Left lobe of liver (tissue), 2 donors: ENCODE data around the gene PLB1. TPM values are rescaled to one million over a fixed set of nuclear protein-coding genes. Genes with fewer than 3 reads are reported as not detected.
"Not testable (repeated sequence)": the region's sequence is repeated elsewhere in the genome, so short reads cannot be mapped to it uniquely, and the experiment has no call there.

Experiments
- ATAC-seq: fragments of 200-7000 bp; cut with Tn5 transposase; one replicate; pipeline ENCODE4 v1.9.1; 2020; ENCODE audit warnings: mild to moderate bottlenecking, moderate library complexity
- DNase-seq: peaks from one replicate; pipeline ENCODE4 v3.0.0-alpha.2; 2020; ENCODE audit warnings: low spot score
- total RNA-seq: library from RNA; stranded (reverse); gene quantifications from one replicate; pipeline ENCODE4 v1.2.1, GENCODE V29; 2021
- donor health status: DM: no; HTN: no; CAD: no; lungs with moderate emphysema.
- donor health status: DM: no; HTN: yes; CAD: no.

PLB1 gene
- total RNA-seq, 1 donor from 2014 or later: 0.45 TPM

DNA sequence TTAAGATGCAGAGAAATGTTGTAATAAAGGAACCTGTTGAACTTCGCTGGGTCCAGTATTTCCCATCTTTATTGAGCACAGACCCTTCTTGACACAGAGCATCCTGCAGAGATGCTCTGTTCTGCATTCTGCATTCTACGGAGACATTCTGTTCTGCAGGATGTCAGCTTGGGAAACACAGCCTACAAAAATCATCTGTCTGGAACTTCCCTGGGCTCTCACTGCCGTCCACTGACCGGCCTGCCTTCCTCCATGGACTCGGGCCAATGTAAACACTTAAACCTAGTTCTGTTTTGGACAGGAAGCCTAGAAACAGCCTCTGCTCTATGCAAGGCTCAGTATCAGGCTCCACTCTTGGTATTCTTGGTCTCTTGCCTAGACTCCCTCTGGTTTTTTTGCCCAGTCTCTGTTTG lies 165.7 kb downstream of the PLB1 start:
- DNase-seq (peak; percentile 60), ATAC-seq (peak; percentile 84)

DNA sequence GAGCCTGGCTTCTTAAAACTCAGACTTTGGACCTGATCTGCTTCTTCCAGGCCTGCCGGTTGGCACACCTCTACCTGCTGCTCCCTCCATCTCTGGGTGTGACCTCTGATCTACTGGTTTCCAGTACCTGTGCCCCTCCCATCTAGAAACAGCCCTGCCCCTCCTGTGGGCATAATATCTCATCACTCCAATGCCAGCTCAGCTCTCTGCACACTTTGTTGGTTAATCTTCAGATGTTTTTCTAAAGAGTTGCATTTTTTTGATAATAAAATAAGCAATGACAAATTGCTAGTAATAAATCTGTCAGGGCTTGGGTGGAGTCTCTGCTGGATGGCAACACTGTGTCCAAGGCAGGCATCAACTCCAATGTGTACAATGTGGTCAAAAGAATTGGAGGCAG lies 166.2 kb downstream of the PLB1 start:
- no peak for DNase-seq
- ATAC-seq: no peak

DNA sequence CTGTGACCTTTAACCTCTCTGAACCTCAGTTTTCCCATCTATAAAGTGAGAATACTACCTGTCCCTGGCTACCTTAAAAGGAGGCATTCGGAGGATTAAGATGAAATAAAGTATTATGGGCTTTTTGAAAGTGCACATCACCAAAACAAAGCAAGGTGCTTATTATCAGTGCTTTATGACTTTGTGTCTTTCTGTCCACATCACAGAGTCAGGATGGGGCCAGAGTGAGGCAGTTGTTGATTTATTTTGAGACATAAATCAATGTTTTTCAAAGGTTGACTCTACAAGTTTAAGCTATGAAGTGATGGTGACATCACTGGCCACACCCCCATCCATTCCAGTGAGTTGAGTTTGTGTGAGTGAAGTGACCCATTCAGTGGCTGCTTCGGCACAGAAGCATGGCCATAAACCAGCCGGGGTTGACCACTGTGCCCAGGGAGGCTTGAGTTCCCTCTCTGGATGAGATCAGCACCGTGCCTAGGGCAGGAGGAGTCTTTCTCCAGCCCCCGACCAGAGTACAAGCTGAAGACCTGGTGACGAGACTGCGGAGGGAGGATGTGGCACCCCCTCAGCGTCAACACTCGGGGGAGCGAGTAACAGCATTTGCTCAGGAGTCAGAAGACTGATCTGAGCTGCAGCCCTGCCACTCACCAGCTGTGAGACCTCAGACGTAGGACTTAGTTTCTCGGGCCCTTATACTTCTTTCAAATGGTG lies 166.8 kb downstream of the PLB1 start:
- DNase-seq (no peak), ATAC-seq (no peak)

DNA sequence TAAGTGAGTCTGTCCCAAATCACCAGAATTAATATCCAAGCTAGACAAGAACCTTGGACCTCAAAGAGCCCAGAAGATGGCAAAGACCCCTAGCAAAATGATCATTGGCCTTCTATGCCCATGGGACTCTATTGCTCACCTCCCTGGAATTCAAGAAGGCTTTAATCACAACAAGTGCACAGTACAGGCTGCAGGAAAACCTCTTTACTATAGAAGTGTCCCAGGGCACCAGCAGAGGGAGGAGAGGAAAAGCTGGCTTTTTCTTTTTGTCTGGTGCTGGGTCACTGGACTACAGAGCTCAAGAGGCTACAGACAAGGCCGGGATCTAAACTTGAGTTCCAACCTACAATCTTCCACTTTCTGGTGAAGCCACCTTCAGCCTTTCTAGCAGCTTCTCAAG lies 167.5 kb downstream of the PLB1 start:
- no peak for DNase-seq
- ATAC-seq: no peak

DNA sequence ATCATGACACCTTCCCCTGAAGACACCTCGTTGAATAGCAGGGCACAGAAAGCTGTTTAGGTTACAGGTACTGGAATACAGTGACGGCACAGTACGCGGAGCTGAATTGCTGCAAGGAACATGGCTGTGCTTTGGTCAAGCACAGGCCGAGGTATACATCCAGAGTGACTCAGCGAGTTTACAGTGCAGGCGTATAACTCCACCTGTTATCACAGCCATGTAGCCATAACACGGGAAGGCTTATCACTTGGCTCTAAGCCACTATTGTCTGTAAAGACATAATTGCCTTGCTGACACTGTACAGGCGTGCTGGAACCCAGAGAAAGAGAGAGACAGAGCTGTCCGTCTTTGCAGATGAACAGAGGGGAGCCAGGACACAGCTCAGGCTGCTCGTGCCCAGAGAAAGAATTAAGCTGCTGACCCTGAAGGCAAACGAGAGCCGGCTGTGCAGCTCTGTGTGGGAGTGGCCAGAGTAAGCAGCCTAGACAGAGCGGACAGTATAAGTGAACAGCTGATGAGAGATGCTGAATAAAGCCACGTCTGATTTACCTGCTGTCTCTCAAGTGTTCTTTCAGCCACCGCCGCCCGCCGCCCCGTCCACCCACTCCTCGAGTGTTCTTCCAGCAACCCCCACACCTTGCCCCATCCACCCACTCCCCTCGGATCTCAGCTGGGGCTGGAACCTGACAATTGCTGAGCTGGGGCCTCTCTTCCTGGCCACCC lies 168.4 kb downstream of the PLB1 start:
- ATAC-seq (no peak), DNase-seq (no peak)

DNA sequence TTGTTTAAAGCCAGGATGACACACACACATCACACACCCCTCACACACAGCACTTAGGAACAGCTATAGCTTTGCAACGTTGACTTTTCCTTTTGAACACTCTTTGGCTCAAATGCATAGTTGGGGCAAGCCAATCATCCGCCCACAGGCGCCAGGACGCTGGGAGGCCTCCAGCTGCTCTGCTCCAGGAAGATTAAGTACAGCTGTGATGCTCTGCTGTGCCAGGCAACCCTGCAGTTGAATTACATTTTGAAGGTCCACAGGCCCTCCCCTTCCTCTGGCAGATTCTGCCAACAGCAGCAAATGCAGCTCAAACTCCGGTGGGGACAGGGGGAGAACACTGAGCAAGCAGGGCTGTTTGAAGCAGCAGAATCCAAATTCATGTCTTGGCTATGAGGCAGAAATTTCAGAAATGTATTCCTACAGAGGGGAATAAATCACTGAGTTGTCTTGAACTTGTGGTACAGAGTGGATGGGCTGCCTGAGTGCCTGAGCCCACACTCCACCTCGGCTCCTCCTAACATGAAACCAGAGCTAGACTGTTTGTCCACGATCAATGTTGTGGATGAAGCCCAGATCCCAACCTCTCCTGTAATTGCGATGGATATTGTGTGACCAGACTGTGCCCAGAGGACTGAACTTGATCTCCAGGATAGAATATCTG lies 169.3 kb downstream of the PLB1 start:
- DNase-seq (no peak), ATAC-seq (no peak)

DNA sequence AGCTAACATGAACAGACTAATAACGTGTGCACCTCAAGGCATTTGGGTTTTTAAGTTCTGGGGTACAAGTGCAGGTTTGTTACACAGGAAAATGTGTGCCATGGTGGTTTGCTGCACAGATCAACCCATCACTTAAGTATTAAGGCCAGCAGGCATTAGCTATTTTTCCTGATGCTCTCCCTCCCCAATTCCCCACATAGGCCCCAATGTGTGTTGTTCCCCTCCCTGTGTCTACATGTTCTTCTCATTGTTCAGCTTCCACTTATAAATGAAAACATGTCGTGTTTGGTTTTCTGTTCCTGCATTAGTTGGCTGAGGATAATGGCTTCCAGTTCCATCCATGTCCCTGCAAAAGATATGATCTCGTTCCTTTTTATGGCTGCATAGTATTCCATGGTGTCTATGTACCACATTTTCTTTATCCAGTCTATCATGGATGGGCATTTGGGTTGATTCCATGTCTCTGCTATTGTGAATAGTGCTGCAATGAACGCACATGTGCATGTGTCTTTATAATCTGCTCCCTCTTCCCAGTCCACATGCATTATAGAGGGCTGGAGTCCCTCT lies 170.0 kb downstream of the PLB1 start:
- DNase-seq, ATAC-seq: not testable (repeated sequence)

DNA sequence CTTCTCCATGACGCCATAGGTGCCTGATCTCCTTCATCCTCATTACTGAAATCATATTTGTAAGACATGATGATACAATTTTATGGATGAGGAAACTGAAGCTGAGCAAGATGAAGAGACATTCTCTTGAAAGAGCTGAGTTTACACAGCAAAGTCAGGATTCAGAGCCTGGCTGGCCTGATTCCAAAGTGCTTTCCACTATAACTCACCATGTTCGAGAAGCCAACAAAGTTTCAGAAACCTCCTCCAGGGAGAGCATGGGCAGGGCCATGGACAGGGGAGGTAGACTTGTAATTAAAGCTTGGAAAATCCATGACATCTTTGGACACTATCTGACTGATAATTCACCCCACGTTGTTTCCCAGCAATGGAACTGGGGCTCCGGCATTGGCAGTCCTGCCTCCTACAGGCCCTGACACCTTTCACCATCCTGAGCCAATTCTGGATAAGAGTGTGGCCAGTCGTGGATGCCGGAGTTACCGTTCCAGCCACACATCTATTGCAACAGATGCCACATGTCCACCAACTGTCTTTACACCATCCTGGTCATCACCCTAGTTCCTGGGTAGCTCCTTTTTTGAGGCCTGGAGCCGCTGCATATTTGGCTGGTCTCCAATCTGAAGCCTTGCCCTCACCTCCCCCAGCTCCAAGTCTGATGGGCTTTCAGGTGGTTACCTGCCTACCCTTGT lies 170.8 kb downstream of the PLB1 start:
- no peak for ATAC-seq
- DNase-seq: no peak

DNA sequence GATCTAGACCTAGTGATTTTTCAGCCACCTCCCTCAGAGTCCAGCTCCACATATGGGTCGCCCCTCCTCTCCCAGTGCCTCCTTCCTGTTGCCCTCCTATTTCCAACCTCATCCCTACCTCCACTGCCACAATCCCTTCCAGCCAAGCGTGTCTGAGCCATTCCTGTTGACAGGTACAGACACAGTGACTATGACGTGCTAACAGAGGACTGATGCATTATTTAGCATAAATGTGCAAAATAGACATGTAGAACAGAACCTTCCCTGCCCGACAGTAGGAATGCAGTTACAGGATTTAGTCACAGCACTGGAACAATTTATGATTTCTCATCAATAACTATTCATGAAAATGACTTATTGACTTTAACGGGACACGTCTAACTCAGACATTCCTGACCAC lies 171.4 kb downstream of the PLB1 start:
- DNase-seq: no peak
- no peak for ATAC-seq

DNA sequence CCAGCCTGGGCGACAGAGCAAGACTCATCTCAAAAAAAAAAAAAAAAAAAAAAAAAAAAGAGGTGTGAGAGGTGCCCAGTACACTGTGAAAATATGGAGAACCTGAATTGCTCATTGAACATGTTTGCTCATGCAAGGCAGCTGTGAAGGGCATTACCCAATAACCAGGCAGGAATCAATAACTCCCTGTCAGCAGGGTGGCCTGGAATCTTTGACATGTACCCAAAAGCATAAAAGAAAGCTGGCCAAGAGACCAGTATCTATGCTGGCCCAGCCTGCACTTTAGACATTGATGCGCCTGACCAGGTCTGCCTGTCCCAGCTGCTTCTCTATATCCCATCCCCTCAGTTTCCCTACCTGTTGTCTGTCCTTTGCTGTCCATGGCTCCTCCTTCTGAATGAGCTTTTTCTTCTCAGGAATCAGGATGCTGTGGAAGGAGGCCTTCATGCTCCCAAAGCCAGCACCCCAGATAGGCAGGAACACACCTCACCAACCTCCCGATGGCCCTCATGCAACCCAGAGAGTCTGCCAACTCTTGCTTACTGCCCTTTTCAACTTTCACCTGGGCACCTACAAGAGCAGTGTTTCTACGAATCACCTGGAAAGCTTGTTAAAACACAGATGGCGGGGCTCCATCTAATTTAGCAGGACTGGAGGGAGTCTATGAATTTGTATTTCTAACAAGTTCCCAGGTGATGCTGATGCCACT lies 172.4 kb downstream of the PLB1 start:
- DNase-seq (peak; percentile 76), ATAC-seq (peak; percentile 94)

DNA sequence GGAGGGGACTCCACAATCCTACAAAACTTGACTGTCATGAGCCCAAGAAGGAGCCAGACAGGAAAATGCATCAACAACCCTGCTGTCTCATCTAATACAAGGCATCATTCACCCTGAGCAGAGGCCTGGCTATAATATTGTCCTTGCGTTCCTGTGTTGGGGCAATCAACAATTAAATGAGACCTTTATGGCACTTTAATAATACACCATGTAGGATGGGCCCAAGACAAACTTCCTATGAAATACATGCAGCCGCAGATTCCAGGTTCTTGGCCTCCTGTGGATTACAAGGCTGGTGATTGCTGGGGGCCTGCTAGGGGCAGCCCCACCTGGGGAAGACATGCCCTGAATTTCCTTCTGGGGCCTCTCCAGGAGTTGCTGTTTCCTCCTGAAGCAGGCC lies 173.0 kb downstream of the PLB1 start:
- ATAC-seq: no peak
- no peak for DNase-seq

DNA sequence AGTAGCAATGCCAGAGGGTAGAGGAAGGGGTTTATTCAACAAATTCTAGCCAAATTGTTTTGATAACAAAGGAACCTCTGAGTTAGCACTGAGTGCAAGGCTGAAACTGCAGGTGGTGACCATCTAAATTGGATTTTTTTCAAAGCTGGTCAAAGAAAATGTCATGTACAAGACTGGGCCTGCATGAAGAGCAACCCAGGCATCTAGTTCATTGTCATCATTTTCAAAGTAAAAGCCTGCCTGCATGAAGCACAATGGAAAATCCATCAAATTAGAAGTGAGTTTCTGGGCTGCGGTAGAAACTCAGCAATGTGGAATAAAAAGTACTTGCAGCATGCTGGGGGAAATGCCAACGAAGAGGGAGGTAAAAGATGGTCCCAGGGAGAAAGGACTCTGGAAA lies 175.0 kb downstream of the PLB1 start:
- DNase-seq (no peak), ATAC-seq (no peak)

DNA sequence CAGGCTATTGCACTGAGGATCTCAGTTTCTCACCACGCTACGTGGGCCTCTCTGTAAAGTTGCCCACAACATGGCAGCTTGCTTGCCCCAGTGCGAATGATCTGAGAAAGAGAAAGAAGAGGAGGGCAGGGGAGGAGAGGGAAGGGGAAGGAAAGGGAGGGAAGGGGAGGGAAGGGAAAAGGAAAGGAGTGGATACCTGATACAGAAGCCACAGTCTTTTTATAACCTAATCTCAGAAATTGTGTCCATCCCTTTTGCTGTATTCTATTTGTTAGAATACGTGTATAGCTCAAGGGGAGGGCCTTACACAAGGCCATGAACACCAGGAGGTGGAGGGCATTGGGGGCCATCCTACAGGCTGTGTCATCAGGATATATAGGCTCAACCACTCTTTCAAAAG lies 177.5 kb downstream of the PLB1 start:
- no peak for ATAC-seq
- DNase-seq: no peak

DNA sequence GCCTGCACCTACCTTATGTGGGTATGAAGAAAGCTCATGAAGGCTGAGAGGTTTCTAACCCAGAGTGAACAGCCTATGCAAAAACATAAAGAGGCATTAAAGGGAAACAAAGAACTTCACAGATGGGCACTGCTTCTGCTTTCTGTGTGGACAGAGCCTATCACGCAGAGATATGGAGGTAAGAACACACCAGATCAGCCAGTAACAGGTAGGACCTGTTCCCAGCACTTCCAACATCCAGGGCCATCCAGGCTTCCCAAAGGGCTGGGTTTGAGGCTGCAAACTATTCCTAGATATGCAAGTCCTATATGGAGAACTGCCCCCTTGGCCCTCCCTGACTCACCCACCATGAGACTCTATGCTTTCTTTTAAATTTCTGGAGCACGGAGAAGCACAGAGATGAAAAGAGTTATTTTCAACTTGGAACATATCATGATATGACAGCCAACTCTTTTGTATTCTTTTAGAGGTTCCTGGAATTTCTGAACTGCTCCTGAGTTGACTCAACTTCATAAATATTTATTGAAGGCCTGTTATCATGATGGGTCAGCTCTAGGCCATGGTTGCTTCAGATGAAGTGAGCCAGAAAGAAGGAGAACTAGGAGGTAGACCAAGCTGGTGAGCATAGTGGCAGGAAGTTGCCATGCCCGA lies 178.3 kb downstream of the PLB1 start:
- ATAC-seq (no peak), DNase-seq (no peak)

DNA sequence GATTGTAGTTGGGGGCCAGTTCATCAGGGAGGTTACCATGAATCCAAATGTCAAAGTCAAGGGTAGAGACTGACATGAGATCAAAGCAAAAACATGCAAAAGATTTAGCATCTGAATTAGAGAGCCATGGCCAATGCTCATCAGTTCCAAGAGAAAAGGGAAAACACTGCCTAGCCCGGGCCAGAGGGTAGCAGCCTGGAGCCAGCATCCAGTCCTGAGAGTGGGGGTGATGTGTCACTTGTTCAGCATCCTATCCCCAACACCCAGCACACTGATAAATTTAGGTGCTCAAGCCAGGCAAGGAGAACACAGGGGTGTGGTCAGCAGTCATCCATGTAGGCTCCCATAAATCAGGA lies 178.8 kb downstream of the PLB1 start:
- DNase-seq (no peak), ATAC-seq (no peak)

DNA sequence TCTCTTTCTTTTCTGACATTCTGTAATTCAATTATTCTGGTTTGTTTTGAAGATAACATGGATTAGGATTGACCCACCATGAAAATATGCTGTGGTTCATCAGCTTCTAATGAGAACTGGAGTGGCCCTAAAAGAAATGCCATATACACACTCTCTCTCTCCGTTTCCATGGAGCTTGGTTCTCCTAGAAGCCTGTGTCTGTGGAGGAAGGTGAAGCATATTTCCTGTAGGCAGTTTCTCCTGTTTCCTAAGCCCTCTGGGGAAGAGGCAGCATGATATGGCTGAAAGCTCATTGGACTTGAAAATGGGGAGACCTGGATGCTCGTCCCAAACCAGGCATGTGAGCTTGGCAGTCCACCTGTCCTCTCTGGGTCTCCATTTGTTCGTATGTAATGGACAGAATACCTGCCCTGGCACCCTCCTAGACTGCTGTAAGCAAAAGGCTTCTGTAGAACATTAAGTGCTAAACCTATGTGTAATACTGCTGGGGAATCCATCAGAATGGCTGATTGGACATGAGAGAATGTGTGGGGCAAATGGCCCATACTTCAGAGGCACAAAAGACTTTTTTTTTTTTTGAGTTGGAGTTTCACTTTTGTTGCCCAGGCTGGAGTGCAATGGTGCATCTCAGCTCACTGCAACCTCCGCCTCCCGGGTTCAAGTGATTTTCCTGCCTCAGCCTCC lies 180.4 kb downstream of the PLB1 start:
- no peak for ATAC-seq
- DNase-seq: no peak

DNA sequence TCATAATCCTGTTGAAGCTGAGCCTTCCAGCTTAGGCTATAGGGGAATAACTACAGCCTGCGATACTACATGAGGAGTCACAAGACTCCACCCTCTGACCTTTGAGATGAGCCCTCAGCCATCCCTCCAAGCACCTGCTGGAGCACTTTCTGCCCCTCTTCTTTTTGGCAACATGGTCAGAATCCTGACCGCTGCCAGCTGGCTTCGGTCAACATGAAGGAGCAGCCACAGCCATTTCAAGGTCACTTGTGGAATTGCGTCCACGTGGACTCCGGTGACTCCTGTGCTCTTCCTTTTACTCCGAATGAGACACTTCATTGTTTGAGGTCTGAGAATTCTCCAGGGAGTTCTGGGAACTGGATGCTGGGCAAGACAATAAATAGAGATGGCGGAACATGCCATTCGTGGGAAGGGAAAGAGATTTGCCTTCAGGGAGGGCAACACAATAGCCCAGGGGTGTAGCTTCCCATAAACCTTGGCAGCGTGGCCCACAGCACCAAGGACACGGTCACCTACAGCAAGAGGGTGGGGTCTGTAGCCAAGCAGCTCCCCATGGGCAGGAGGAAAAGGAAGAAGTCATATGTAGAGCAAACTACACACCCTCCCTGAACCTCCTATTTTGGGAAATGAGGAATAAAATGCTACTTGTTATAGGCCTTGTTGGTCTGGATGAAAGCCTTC lies 182.5 kb downstream of the PLB1 start:
- no peak for ATAC-seq
- no peak for DNase-seq

DNA sequence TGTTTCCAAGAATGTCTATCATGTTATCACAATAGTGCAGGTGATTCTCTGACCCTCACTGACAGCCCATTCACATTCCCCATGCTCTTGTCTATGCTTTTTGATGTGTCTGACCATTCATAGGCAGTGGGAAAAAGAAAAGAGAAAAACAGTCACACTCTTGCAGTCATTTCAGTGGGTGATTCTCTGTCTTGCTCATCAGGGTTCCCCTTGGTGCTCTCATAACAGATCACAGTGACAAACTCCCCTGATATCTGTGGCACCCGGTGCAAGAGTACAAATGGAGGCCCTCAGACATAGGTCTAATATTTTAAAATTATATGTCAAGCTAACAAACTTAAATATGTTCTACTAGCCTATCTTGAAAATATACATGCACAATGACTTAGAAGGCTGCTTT lies 183.1 kb downstream of the PLB1 start:
- ATAC-seq (no peak), DNase-seq (no peak)

DNA sequence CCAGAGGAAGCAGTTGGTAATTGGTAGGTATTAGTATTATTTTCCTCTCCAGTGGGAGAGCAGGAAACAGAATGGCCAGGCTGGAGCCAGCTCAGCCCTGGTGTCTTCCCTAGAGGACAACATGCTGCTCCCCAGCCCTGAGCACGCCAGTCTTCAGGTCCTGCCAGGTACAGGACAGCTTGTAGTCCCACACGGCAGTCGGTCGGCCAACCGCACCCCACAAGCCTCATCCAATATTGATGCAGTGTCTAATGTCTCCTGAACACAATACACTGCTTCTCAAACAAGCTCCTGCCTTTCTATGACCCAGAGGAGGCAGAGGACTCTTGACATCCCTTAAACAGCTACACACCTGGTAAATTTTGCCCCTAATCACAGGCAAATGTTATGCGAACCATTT lies 184.8 kb downstream of the PLB1 start:
- DNase-seq (no peak), ATAC-seq (no peak)
